K562 (cell line): ENCODE results near the gene COL5A3. TPM values are rescaled to one million over a fixed set of nuclear protein-coding genes. Genes with fewer than 3 reads are reported as not detected.

Experiments used
- NR2F6 ChIP-seq: fragments of 450-650 bp; formaldehyde crosslinking; IDR thresholded peaks from 2 replicates; pipeline ENCODE4 v1.4.0; 2020; ENCODE audit warnings: mild to moderate bottlenecking
- RAD51 ChIP-seq: fragments of 450-650 bp; IDR thresholded peaks from 2 replicates; pipeline ENCODE4 v1.7.1; 2016; ENCODE audit warnings: low read depth, mild to moderate bottlenecking, borderline replicate concordance
- RCOR1 ChIP-seq, 2 experiments: IDR thresholded peaks; 2 replicates each; pipeline ENCODE4 v1.6.1; 2012; ENCODE audit warnings: low read depth in 2 of 2, low read length in 2 of 2, borderline replicate concordance in 1 of 2, improper control_type of control experiment in 1 of 2
- ZNF232 ChIP-seq: sonication (generic); formaldehyde crosslinking; IDR thresholded peaks from 2 replicates; pipeline ENCODE4 v1.8.0; 2022; ENCODE audit warnings: mild to moderate bottlenecking, missing genetic modification reagents
- ZNF408 ChIP-seq: fragments of 250-450 bp; sonication (Bioruptor Pico); IDR thresholded peaks from 2 replicates; pipeline ENCODE4 v1.4.0; 2020; ENCODE audit warnings: low read depth, mild to moderate bottlenecking, moderate library complexity
- polyA plus RNA-seq, 8 experiments: library from polyadenylated mRNA; depleted of rRNA in 4 of 8; stranded (reverse) in 5 of 8; unstranded in 3 of 8; fragments of >200 nt; fragmentation: Nextera tagmentation in 2 of 8; fragmentation: Illumina TruSeq in 1 of 8; extraction: Ambion mirVana in 2 of 8; extraction: Trizol in 1 of 8; gene quantifications; 2 replicates each; pipeline versions ENCODE4 v1.2.1 to v1.2.3, GENCODE V29; 2011 to 2014; ENCODE audit warnings: inconsistent platforms in 1 of 8, missing spikeins in 1 of 8
- total RNA-seq, 7 experiments: library from RNA; depleted of rRNA in 6 of 7; stranded (reverse); fragments of >200 nt in 6 of 7; fragmentation: Illumina TruSeq in 2 of 7; extraction: Trizol in 2 of 7; gene quantifications; 2 replicates each; pipeline versions ENCODE4 v1.2.1 to v1.2.3, GENCODE V29; 2011 to 2021; ENCODE audit warnings: low replicate concordance in 1 of 7
- TF ChIP-seq, protein P1 (sequence below): fragments of 450-650 bp; IDR thresholded peaks from 2 replicates; pipeline ENCODE4 v1.6.1; 2017; ENCODE audit warnings: antibody characterized with exemption, mild to moderate bottlenecking

COL5A3 gene
- total and polyA plus RNA-seq, 9 of the 15 experiments (the other 6 are each of a cell fraction or from before 2014, with no cell fraction given): 0.01 to 0.02 TPM; not detected in 7

DNA sequence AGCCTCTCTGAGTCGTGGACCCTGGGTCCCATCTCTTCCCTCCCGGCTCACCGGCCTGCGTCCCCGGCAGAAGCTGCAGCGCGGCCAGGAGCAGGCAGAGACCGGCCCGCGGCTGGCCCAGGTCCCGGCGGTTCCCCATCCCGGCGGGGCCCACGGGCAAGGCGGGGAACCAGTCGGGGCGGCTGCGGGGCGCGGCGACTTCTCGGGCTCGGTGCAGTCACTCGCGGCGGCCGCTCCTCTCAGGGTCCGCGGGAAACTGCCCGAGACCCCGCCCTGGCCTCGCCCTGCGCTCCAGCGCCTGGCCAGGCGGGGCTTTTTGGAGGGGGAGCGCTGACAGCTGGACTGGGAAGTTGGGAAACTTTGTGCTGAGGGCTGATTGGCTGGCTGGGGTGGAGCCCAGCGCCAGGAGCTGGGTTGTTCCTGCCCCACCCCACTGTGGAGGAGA lies at the start of gene COL5A3 (continued):
- TF ChIP-seq, protein P1, sequence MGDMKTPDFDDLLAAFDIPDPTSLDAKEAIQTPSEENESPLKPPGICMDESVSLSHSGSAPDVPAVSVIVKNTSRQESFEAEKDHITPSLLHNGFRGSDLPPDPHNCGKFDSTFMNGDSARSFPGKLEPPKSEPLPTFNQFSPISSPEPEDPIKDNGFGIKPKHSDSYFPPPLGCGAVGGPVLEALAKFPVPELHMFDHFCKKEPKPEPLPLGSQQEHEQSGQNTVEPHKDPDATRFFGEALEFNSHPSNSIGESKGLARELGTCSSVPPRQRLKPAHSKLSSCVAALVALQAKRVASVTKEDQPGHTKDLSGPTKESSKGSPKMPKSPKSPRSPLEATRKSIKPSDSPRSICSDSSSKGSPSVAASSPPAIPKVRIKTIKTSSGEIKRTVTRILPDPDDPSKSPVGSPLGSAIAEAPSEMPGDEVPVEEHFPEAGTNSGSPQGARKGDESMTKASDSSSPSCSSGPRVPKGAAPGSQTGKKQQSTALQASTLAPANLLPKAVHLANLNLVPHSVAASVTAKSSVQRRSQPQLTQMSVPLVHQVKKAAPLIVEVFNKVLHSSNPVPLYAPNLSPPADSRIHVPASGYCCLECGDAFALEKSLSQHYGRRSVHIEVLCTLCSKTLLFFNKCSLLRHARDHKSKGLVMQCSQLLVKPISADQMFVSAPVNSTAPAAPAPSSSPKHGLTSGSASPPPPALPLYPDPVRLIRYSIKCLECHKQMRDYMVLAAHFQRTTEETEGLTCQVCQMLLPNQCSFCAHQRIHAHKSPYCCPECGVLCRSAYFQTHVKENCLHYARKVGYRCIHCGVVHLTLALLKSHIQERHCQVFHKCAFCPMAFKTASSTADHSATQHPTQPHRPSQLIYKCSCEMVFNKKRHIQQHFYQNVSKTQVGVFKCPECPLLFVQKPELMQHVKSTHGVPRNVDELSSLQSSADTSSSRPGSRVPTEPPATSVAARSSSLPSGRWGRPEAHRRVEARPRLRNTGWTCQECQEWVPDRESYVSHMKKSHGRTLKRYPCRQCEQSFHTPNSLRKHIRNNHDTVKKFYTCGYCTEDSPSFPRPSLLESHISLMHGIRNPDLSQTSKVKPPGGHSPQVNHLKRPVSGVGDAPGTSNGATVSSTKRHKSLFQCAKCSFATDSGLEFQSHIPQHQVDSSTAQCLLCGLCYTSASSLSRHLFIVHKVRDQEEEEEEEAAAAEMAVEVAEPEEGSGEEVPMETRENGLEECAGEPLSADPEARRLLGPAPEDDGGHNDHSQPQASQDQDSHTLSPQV: no peak
- TF ChIP-seq ZNF408 (CRISPR knock-in tag) (no peak), RCOR1 (IDR thresholded peaks at IDR 0.05; ENCODE audit: borderline replicate concordance in 1 of 2, low read depth in 2 of 2, low read length in 2 of 2) (no peak), RAD51 (no peak), ZNF232 (CRISPR knock-in tag) (no peak), NR2F6 (no peak)
